ENCODE results near the gene TANK. TPM values are rescaled to one million over a fixed set of nuclear protein-coding genes. Genes with fewer than 3 reads are reported as not detected.

Gene TANK
- total and polyA plus RNA-seq, 7 experiments from 2014 or later: 45.5 to 142 (median 61.4) TPM

DNA sequence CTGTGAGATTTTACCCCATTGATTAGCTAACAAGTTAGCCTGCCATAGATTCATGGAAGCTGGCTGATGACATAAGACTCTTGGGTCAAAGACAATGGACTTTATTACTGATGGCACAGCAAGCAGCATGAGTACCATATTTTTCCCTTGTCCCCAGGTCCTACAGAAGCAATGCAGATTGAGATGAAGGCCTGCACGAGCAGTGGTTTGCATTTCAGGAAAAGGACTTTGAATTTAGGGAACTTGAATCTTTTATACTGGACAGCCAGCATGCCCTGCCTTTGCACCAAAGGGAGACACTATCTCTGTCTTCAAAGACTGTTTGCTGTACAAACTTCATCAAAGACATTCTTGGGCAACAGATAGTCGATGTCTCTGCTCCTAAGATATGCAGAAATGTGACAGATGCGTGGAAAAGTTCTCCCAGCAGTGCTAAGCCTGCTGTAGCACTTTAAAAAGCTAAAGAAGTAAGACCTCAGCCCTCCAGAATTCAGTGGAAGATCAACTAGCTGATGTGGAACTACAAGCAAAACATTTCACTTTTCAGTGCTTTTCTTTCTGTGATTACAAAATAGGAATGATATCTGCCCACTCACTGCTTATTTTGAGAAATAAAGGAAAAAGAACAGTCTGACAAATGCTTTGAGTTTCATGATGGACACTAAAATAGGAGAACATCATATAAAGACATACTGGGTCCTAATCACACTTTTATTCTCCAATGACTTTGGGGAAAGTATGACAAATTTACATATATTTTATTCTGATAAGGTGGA, 44.4 kb upstream of the TANK start:
- intact Hi-C loops (cut with micrococcal nuclease): no loop called here
- Histone ChIP-seq H3K27me3 (ENCODE audit: control insufficient read depth in 2 of 2, insufficient read depth in 2 of 2, low read length in 2 of 2) (peaks cover 0 to 2% of the 10 kb centered on the region in 2 donors), H3K4me3 (ENCODE audit: low read length) (no peak overlapping the region), H3K9me3 (ENCODE audit: control insufficient read depth in 2 of 3, low read length in 3 of 3) (no peaks in the 10 kb centered on the region), H3K4me1 (ENCODE audit: control insufficient read depth in 2 of 2, insufficient read depth in 2 of 2, low read length in 2 of 2) (no peaks in the 10 kb centered on the region), H3K27ac (ENCODE audit: low read depth, low read length) (no peak overlapping the region), H3K36me3 (ENCODE audit: control insufficient read depth in 2 of 3, insufficient read depth in 3 of 3, low read length in 3 of 3) (no peaks in the 10 kb centered on the region)
- peaks cover 0 to 2% (median 0%) of the 10 kb centered on the region in 11 donors for H3K9me3 Mint-ChIP-seq
- H3K27ac Mint-ChIP-seq: no peak overlapping the region
- DNase-seq (no peak), ATAC-seq (no peak)
- peaks cover 0 to 27% (median 0%) of the 10 kb centered on the region in 5 donors for H3K27me3 Mint-ChIP-seq
- peaks cover 0 to 11% (median 0%) of the 10 kb centered on the region in 5 donors for H3K36me3 Mint-ChIP-seq
- no peak overlapping the region for H3K4me3 Mint-ChIP-seq
- POLR2A ChIA-PET: no interaction called here
- peaks cover 0 to 2% (median 0%) of the 10 kb centered on the region in 7 donors for H3K4me1 Mint-ChIP-seq
- CTCF ChIA-PET: interaction anchor here (0.5 kb wide), 1 partner anchor 31 kb away, joined by 3 read pairs; no protein-coding TSS in a partner anchor

DNA sequence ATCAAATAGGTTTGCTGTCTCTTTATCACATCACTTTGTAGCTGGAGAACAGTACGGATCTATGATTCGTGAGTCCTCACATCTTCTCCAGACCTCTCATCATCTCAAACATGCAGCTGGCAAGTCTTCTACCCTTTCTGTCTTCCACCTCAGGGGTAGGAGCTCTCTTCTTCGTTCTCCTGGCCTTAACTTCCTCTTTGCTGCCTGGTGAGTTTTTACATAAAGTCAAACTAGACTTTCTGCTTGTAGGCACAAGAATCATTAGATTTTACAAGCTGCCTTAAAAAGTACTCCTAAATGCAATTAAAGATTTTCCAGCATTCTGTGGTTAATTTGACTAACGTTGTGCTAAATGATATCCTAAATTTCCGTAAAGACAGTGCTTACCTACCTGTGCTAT, 43.7 kb upstream of the TANK start:
- intact Hi-C loops (cut with micrococcal nuclease): no loop called here
- H3K4me3 ChIP-seq (ENCODE audit: low read length): no peak overlapping the region
- Mint-ChIP-seq H3K27ac (no peak overlapping the region), H3K4me1 (peaks cover 0 to 2% (median 0%) of the 10 kb centered on the region in 7 donors), H3K27me3 (peaks cover 0 to 26% (median 0%) of the 10 kb centered on the region in 5 donors), H3K36me3 (peaks cover 0 to 11% (median 0%) of the 10 kb centered on the region in 5 donors), H3K9me3 (peaks cover 0 to 2% (median 0%) of the 10 kb centered on the region in 11 donors), H3K4me3 (no peak overlapping the region)
- H3K9me3 ChIP-seq (ENCODE audit: control insufficient read depth in 2 of 3, low read length in 3 of 3): no peaks in the 10 kb centered on the region
- POLR2A ChIA-PET: no interaction called here
- no peak overlapping the region for H3K27ac ChIP-seq (ENCODE audit: low read depth, low read length)
- no peak for DNase-seq
- H3K27me3 ChIP-seq (ENCODE audit: control insufficient read depth in 2 of 2, insufficient read depth in 2 of 2, low read length in 2 of 2): peaks cover 0 to 2% of the 10 kb centered on the region in 2 donors
- CTCF ChIA-PET: no interaction called here
- no peaks in the 10 kb centered on the region for H3K4me1 ChIP-seq (ENCODE audit: control insufficient read depth in 2 of 2, insufficient read depth in 2 of 2, low read length in 2 of 2)
- no peak for ATAC-seq
- H3K36me3 ChIP-seq (ENCODE audit: control insufficient read depth in 2 of 3, insufficient read depth in 3 of 3, low read length in 3 of 3): no peaks in the 10 kb centered on the region

DNA sequence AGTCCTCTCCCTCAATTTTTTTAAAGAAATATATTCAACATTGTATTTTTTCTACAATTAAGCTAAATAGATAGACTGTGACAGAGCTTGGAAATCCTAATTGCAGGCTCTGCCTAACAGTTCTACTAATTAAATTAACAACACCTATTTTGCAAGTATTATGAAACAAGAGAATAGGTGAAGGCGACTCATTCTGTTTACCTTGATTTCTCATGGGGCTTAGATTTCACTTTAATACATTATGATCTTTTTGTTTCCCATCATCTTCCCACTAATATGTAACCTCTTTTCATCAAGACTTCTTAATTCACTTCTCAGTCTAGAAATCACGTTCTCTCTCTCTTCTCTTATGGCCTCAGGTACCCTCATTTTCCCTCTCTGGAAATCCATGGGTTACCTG, 42.7 kb upstream of the TANK start:
- H3K27ac Mint-ChIP-seq: no peak overlapping the region
- no peak overlapping the region for H3K4me3 Mint-ChIP-seq
- Histone ChIP-seq H3K4me3 (ENCODE audit: low read length) (no peak overlapping the region), H3K27me3 (ENCODE audit: control insufficient read depth in 2 of 2, insufficient read depth in 2 of 2, low read length in 2 of 2) (peaks cover 0 to 2% of the 10 kb centered on the region in 2 donors), H3K9me3 (ENCODE audit: control insufficient read depth in 2 of 3, low read length in 3 of 3) (no peaks in the 10 kb centered on the region), H3K4me1 (ENCODE audit: control insufficient read depth in 2 of 2, insufficient read depth in 2 of 2, low read length in 2 of 2) (no peaks in the 10 kb centered on the region), H3K36me3 (ENCODE audit: control insufficient read depth in 2 of 3, insufficient read depth in 3 of 3, low read length in 3 of 3) (no peaks in the 10 kb centered on the region), H3K27ac (ENCODE audit: low read depth, low read length) (no peak overlapping the region)
- peaks cover 0 to 10% (median 0%) of the 10 kb centered on the region in 5 donors for H3K36me3 Mint-ChIP-seq
- peaks cover 0 to under 1% (median 0%) of the 10 kb centered on the region in 11 donors for H3K9me3 Mint-ChIP-seq
- peaks cover 0 to 25% (median 0%) of the 10 kb centered on the region in 5 donors for H3K27me3 Mint-ChIP-seq
- no peak for ATAC-seq
- DNase-seq: no peak
- intact Hi-C loops (cut with micrococcal nuclease): no loop called here
- H3K4me1 Mint-ChIP-seq: peaks cover 0 to 5% (median 0%) of the 10 kb centered on the region in 7 donors
- ChIA-PET POLR2A (no interaction called here), CTCF (no interaction called here)

DNA sequence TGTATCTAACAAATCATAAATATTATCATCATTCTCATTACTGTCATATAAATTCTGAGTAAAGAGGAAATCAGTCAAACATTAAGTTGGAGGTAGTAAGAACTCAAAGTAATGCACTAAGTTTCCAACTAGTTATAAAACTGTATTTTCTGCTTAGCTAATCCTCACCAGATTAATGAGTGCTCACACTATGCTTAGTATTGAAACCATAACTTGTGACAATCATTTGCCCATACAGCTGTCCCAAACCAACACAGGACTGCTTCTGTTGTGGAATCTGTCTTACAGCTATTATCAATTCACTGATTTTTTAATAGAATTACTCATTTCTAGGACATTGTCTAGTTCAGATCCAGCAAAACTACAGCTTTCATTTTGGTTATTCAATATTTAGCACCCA, 41.5 kb upstream of the TANK start:
- Mint-ChIP-seq H3K27me3 (peaks cover 0 to 22% (median 0%) of the 10 kb centered on the region in 5 donors), H3K36me3 (peaks cover 0 to 11% (median 0%) of the 10 kb centered on the region in 5 donors), H3K9me3 (no peaks in the 10 kb centered on the region), H3K4me1 (peaks cover 0 to 17% (median 6%) of the 10 kb centered on the region in 7 donors), H3K27ac (no peak overlapping the region), H3K4me3 (no peak overlapping the region)
- POLR2A ChIA-PET: no interaction called here
- CTCF ChIA-PET: interaction anchor here (0.9 kb wide), 1 partner anchor 17 kb away, joined by 5 read pairs; no protein-coding TSS in a partner anchor
- H3K27me3 ChIP-seq (ENCODE audit: control insufficient read depth in 2 of 2, insufficient read depth in 2 of 2, low read length in 2 of 2): peaks cover 0 to 2% of the 10 kb centered on the region in 2 donors
- H3K36me3 ChIP-seq (ENCODE audit: control insufficient read depth in 2 of 3, insufficient read depth in 3 of 3, low read length in 3 of 3): no peaks in the 10 kb centered on the region
- no peaks in the 10 kb centered on the region for H3K4me1 ChIP-seq (ENCODE audit: control insufficient read depth in 2 of 2, insufficient read depth in 2 of 2, low read length in 2 of 2)
- DNase-seq (no peak), ATAC-seq (no peak)
- no peak overlapping the region for H3K4me3 ChIP-seq (ENCODE audit: low read length)
- no peak overlapping the region for H3K27ac ChIP-seq (ENCODE audit: low read depth, low read length)
- no peaks in the 10 kb centered on the region for H3K9me3 ChIP-seq (ENCODE audit: control insufficient read depth in 2 of 3, low read length in 3 of 3)
- intact Hi-C loops (cut with micrococcal nuclease): no loop called here

DNA sequence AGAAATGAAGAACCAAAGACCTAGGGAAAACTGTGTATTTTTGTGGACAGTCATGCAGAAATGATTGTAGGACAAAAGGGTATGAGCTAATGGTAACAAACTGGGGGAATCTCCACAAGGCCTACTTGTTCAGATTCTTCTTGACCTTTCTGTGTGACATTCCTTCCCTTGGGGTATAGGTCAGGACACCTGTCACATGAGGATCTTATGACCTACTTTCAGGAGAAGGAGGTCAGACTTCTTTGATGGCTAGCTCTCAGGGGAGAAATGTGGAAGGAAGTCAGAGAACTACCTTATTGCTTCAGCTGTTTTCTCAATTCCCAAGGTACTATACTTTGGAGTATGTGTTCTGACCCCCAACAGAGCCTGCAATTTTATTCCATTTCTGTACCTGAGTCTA, 40.7 kb upstream of the TANK start:
- no peaks in the 10 kb centered on the region for H3K9me3 ChIP-seq (ENCODE audit: control insufficient read depth in 2 of 3, low read length in 3 of 3)
- no peaks in the 10 kb centered on the region for H3K36me3 ChIP-seq (ENCODE audit: control insufficient read depth in 2 of 3, insufficient read depth in 3 of 3, low read length in 3 of 3)
- CTCF ChIA-PET: interaction anchor here (0.9 kb wide), 1 partner anchor 17 kb away, joined by 5 read pairs; no protein-coding TSS in a partner anchor
- POLR2A ChIA-PET: interaction anchor here (0.6 kb wide), 1 partner anchor 930 kb away, joined by 3 read pairs; no protein-coding TSS in a partner anchor
- H3K4me3 Mint-ChIP-seq: no peak overlapping the region
- H3K27me3 Mint-ChIP-seq: peaks cover 0 to 22% (median 0%) of the 10 kb centered on the region in 5 donors
- intact Hi-C loops (cut with micrococcal nuclease): no loop called here
- H3K9me3 Mint-ChIP-seq: no peaks in the 10 kb centered on the region
- DNase-seq (no peak), ATAC-seq (no peak)
- peaks cover 0 to 11% (median 0%) of the 10 kb centered on the region in 5 donors for H3K36me3 Mint-ChIP-seq
- H3K27me3 ChIP-seq (ENCODE audit: control insufficient read depth in 2 of 2, insufficient read depth in 2 of 2, low read length in 2 of 2): peaks cover 0 to 2% of the 10 kb centered on the region in 2 donors
- H3K4me3 ChIP-seq (ENCODE audit: low read length): no peak overlapping the region
- no peak overlapping the region for H3K27ac Mint-ChIP-seq
- no peak overlapping the region for H3K27ac ChIP-seq (ENCODE audit: low read depth, low read length)
- peaks cover 0 to 25% (median 6%) of the 10 kb centered on the region in 7 donors for H3K4me1 Mint-ChIP-seq
- H3K4me1 ChIP-seq (ENCODE audit: control insufficient read depth in 2 of 2, insufficient read depth in 2 of 2, low read length in 2 of 2): no peaks in the 10 kb centered on the region

DNA sequence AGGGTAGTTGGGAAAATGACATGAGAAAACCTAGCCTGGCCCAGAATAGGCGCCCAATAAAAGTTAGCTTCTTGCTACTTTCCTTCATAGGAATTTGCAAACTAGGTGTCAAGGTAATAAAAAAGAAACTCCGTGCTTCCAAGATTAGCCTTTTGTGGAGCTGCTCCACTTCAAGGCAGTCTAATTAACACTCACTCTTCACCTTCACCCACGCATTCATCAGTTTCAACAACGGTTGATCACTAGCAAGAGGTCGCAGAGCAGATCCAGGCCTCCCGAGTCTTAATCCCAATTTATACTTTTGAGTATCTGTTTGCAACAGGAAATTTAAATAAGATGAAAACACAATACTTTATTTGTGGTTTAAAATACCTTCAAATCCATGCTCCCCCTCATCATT, 39.5 kb upstream of the TANK start:
- Mint-ChIP-seq H3K36me3 (peaks cover 0 to 11% (median 0%) of the 10 kb centered on the region in 5 donors), H3K9me3 (no peaks in the 10 kb centered on the region), H3K4me3 (no peak overlapping the region), H3K27me3 (peaks cover 0 to 17% (median 0%) of the 10 kb centered on the region in 5 donors), H3K4me1 (peaks cover 0 to 36% (median 6%) of the 10 kb centered on the region in 7 donors), H3K27ac (no peak overlapping the region)
- ATAC-seq: no peak
- DNase-seq: no peak
- ChIA-PET CTCF (no interaction called here), POLR2A (no interaction called here)
- H3K4me1 ChIP-seq (ENCODE audit: control insufficient read depth in 2 of 2, insufficient read depth in 2 of 2, low read length in 2 of 2): no peaks in the 10 kb centered on the region
- no peaks in the 10 kb centered on the region for H3K9me3 ChIP-seq (ENCODE audit: control insufficient read depth in 2 of 3, low read length in 3 of 3)
- intact Hi-C loops (cut with micrococcal nuclease): no loop called here
- no peaks in the 10 kb centered on the region for H3K36me3 ChIP-seq (ENCODE audit: control insufficient read depth in 2 of 3, insufficient read depth in 3 of 3, low read length in 3 of 3)
- no peak overlapping the region for H3K27ac ChIP-seq (ENCODE audit: low read depth, low read length)
- H3K4me3 ChIP-seq (ENCODE audit: low read length): no peak overlapping the region
- peaks cover 0 to 2% of the 10 kb centered on the region in 2 donors for H3K27me3 ChIP-seq (ENCODE audit: control insufficient read depth in 2 of 2, insufficient read depth in 2 of 2, low read length in 2 of 2)
